Suppressor macrophage treated with lipopolysaccharide for 1 hour (primary cell): ENCODE measurements around the gene FAP.
A peak's percentile ranks its signal among the peaks of the same experiment; 100 is the strongest.

Experiments
- DNase-seq, 3 donors: peaks; one replicate each; pipeline ENCODE4 v3.0.0-alpha.2; 2020 to 2022

FAP gene

DNA sequence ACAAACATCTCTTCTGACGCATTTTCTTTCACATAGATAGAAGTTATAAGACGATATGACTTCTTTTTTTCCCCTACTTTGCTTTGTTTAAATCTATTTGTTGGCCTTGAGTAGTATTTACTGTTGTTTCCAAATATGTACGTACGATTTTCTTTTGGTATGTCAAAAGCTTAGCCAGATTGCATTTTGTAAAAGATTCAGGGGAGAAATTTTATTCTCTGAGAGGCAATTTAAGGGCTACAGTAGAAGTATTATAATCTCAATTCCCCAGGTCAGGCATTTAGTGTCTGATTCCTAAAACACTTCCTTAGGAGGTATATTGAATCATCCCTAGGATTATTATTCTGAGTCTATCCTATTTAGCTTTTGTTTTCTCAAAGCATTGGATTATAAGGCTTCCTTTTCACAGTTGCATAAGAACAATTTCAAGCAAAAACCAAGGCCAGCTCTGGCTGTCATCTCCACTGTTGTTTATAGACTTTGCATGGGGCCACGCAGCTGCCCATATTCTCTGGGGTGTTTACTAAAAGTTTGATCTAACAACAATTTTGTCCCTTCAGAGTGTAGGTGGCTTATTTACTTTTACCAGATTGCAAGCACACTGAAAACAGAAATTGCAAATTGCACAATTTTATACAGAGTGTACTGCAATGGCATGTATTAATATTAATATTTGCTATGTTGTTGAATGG, 57.6 kb downstream of the FAP start:
- no peak for DNase-seq

DNA sequence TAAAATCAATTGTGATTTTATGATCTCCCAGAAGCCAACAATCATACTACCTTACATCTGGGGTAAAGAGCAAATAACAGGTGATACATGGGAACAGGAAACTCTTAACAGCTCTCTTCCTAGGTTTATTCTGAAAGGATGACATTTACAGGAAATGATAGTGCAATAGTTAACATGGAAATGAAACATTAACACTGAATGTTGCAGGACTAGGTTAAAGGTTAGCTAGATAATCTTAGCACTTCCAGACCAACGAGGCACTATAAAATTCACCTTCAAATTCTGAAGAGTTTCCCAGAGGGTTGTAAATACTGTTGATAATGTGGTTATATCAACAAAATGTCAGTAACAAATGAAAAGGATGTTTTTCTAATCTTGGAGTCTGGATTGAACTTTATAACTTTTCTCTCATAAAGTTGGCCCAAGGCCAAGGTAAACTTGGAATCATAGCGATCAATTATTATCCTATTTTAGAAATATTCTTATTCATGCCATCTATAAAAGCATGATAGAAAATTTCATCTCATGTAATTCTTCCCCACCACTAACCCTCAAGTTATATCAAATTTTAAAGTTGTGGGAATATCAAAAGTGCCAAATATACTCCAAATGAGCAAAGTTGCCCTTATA, 58.3 kb downstream of the FAP start:
- DNase-seq: no peak

DNA sequence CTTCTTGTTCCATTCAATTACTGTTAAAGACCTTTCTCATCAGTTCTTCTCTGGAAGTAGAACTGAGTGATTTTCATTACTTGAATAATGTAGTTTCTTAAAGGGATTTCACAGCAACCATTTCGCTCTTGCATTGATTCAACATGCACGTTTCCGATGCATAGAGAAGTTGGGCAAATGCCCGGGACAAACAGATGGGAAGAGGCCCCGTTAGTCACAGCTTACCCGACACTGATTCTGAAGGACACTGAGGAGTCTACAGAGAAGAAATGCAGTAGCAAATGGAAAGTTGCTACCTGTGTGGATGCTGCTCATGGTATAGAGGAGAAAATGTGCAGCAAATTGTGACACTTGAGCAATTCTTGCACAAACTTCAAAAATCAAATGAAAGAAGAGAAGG, 58.9 kb downstream of the FAP start:
- no peak for DNase-seq

DNA sequence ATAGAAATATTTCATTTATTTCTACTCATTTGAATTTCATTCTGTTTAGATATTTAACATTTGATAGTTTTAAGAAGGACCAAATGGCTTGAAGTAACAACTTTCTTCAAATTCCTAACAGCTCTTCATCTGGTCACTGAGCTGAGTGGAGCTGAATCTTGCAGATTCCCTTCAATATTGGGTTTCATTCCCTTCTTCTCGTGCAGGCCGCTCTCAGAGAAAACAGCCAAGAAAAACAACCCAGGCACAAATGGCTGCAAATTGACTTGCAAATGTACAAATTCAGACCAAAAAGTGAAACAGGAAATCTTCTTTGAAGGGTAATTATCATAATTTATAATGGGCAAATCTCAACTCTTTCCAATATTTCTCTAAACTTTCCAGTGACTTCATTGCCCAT, 60.9 kb downstream of the FAP start:
- DNase-seq: no peak

DNA sequence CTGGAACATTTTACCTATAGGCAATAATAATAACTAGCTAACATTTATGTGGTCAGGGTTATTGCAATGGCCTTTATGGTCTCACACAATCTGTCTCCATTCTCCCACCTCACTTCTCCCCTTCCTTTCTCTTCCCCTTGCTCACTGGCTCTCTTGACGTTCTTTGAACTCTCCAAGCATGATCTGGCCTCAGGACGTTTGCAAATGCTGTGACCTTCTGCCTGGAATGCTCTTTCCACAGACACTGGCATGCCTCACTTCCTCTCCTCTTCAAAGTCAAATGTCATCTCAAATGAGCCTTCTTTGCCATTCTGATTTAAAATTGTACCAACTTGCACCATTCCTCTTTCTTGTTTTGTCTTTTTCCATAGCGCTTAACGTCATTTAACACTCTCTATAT, 65.9 kb downstream of the FAP start:
- peak in 1 of 3 donors; percentile 3 for DNase-seq

DNA sequence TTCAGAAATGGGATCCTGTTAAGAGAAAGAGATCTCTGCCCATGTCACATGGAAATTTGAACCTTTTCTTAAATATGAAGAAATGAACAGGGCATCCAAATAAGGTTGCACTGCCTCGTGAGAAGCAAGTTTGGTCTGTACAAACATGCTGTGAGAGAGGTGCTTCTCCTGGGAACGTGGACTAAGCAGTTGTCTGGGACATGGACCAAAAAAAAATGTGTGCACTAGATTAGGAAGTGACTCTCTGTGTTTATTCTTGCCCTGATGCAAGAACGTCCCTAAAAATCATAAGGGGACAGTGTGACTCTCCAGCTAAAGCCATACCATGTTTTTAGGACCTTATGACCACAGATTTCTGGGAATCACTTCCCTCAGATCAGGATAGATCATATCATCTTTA, 67.5 kb downstream of the FAP start:
- no peak for DNase-seq

DNA sequence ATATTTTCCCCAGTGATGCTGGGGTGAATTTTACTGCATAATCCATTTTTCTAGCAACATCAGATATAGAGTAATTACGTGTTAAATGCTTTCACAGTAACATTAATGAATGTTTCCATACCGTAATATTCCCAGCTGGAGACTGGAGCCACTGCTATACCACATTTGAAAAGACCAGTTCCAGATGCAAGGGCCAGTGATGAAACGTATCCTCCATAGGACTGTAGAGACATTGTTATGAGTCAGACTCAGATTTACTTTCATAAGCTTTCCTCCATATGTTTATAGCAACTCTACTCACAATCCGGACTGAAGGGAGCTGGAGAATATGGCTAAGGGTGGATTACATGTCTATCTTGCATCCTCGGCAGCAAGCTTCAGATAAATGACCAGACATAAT, 68.5 kb downstream of the FAP start:
- DNase-seq: no peak

DNA sequence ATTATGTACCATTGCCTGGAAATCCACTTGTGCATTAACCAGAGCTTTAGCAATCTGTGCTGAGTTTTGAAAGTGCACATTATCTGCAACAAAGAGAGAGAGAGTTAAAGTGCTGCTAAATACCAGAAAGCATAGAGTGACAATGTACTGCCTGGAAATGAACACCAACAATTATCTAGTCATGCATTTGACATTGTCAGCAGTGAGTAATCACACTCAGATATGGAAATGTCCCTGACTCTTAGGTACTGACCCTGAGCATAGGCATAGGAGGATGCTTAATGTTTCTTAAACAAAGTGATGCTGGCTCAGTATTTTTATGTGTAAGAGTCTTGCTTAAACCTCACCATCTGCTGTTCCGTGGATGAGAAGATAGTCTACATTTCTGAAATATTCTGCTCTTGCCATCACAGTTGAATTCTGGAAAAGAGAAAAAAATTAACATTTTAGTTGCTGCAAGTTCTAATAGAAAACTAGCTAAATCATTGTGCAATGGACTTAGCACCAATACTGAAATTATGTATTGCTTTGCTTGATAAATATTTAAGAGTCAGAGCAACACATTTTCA, 70.4 kb downstream of the FAP start:
- DNase-seq: peak in 1 of 3 donors; percentile 4

DNA sequence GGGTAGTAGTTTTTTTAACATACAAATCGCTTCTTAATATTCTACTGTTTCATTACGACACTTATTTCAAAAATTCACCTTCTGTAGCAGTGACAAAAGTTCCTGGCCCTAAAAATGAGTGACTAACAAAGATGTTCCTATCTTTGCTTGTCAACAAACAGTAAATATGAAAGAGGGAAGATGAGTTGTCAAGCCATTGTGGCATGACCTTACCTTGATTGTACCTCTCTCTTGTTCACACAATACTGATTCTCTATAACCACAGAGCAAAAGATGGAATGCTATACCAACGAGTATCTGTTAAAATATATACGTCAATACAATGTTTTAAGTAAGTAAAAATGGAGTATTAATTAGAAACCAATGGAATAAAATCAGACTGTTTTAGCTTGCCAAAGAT, 76.5 kb downstream of the FAP start:
- DNase-seq: no peak

DNA sequence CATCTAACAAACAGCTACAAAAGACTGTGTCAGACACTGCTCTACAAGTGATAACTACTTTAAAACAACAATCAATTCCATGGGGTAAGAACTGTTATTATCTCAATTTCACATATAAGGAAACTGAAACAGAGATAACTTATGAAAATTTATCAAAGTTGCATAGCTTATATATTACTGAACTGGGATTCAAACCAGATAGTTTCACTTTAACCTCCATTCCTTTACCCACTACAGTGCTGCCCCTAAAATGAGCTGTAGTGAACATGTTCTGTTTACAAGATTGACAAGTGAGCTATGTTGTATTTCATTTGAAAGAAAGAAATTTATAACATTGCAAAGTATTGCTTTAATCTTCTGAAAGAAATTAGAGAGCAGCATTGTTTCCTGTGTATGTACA, 77.1 kb downstream of the FAP start:
- no peak for DNase-seq

DNA sequence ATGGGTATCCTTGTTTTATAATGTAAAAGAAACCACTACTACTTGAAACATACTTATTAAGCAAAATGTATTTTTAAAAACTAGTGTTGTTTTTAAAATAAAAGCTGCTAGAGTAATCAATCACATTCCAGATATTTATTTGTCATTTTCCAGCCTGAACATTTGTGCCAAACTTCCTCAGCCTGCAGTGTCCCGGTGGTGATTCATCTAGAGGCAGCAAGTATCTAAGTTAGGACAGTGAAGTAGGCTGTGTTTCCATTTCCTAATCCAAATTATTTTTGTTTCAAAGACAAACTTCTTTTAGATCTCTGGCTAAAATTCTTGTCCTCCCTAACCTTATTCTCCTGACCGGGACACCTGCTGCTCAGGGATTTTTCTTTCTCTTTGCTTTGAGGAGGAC, 78.4 kb downstream of the FAP start:
- no peak for DNase-seq

DNA sequence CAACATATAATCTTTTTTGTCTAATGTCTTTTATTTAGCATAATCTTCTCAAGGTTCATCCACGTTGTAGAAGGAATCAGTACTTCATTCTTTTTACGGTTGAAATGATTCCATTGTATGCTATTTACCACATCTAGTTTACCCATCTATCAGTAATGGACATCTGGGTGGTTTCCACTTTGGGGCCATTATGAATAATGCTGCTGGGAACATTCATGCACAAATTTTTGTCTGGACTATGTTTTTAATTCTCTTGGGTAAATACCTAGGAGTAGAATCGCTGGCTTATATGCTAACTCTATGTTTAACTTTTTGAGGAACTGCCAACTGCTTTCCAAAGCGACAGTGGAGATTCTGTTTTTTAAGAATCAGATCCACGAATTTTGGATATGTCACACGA, 83.8 kb downstream of the FAP start:
- no peak for DNase-seq

DNA sequence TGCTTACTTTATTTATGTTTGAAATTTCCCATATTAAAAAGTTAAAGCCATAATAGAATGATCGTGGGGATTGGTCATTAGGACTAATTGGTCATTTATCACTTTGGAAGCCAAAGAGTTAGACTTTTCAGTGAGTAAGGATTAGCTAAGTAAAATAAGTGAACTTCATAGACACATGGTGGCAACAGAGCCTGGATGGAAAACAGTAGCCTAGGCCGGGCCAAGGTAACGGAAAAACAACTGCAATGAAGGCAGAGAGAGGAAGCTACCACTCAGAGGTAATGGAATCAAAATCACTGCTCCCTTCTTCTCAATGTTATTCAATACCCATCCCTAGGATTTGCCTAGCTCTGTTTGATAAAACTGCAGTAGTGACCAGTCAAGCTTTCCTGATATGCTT, 87.1 kb downstream of the FAP start:
- no peak for DNase-seq

DNA sequence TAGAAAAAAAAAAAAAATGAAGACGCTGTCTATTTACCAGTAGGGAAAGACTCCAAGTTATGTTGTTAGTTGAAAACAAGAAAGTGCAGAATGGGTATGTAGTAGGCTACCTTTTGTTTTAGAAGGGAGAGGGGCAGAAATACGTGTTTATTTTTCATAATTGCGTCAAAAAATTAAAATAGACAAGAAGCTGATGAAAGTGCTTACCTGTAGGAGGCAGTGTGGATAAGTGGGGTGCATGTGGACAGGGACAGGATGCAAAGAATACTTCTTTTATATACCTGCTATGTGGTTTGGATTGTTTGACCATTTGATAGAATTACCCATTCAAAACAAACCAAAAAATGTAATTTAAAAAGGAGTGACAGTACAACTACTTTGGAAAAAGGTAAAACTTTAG, 88.2 kb downstream of the FAP start:
- no peak for DNase-seq

DNA sequence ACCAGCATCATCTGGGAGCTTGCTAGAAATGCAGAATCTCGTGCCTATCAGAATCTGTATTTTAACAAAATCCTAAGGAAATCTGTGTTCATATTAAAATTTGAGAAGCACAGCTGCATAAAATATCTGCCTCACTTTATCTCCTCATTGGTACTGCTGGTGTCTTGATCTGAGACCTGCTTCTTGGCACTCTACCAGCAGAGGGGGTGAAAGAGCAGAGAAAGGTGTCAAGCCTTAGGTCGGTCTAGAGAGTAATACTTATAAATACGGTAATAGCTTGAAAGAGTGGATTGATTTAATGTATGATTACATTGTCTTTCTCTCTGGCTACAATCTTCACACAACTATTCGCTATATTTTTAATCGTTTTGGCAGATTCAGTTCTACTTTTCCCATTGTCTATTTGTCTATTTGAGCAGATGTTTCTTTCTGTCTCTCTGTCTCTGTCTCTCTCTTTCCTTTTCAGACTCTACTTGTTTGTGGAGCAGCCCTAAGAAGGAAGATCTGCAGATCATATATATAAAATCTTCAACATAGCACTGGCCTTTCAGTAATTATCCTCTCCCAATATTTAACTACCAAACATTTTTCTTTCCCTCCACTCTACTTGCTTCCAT, 89.5 kb downstream of the FAP start:
- peak; percentile 65 to 76 (median 74) for DNase-seq

DNA sequence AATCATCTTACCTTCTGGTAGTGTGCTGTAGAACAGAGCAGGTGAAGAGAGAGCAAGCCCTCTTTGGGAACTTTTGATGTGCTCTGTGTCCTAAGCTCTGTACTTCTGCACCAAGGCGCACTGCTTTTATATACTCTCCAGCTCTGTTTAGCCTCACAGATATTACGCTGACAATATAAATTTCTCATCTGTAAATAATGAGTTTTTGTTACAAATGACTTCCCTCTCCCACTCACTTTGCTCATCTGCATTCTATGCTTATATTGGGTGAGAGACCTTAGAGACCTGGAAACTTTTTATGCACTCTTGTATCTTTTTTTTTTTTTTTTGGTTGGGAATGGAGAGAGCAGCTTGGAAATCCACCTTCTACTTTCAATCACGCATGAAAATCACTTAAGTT, 91.1 kb downstream of the FAP start, which contains the start of gene GCG:
Gene GCG, minus strand, starts transcription at position 101 of the 400 bp plus-strand sequence. CDS start 3,069 bp downstream, outside the sequence.
- DNase-seq: no peak

DNA sequence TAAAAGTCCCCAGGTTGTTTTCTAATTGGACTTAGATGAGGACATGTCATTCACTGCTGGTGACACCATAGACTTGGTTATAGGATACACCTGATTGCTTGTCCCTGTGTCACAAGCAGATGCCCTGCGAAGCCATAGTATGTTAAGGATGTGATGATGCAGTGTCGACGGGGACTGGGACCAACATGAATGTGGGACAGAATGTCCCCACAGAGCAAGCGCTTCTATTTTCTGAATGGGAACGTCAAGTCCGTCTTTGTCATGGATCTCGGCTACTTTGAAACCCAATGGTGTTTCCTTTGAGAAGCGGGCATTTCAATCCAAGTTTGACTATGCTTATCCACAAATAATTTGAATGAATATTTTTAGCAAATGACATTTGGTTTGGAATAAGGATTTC, 93.3 kb downstream of the FAP start:
- no peak for DNase-seq

DNA sequence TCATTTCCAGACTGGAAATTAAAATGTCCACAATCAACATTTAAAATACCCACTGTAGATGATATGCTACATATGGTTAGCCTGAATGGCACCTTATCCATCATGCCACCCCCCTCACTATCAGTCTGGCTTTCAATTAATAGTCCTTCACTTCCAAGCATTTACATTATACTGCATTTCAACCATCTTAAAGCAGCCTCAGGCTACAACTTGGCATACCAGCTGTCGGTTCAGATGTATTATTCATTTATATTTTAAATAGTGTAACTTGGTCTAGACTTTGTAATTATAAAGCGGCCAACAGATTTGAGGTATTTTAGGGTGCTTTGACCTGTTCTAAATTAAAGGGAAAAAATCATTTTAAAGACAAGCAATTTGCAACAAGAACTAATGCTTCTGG, 93.8 kb downstream of the FAP start:
- DNase-seq: no peak

DNA sequence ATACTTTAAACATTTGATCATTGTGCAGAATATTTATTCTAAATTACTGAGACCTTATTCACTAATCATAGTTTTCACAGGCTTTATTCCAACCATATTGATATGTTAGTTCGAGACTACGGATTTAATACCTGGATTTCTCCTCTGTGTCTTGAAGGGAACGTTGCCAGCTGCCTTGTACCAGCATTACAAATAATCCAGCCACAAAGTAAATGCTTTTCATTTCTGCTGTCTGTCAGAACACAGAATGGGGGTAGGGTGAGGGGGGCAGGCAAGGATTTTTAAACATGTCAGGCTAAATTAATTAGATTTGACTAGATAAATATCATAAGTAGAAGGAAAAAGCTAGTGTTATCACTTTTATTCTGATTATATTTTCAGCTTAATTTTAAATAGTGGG, 94.3 kb downstream of the FAP start:
- no peak for DNase-seq

DNA sequence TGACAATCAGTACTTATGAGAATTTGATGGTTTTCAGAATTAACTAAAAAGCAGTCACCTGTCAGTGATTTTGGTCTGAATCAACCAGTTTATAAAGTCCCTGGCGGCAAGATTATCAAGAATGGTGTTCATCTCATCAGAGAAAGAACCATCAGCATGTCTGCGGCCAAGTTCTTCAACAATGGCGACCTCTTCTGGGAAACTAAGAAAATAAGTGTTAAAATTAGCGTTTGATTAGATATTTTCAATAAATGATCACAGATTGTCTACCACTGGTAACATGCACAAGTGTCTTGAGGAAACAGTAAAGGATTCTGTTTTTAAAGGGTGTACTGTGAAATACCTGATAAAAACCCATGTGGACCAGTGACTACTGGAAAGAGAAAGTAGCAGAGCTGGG, 99.3 kb downstream of the FAP start:
- no peak for DNase-seq

DNA sequence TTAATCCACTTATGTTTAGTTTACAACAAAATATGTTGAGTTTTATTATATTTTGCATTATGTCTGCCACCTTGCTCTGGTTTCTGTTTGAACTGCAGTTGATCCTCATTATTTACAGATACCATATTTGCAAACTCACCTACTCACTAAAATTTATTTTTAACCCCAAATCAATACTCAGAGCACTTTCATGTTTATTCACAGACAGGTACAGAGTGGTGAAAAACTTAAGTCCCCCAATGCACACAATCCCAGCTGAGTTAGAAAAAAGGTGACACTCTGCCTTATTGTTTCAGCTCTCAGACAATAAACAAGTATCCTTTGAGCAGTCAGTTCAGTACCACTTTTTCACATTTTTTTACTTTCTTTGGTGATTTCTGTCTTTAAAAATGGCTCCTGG, 104.9 kb downstream of the FAP start:
- DNase-seq: no peak

DNA sequence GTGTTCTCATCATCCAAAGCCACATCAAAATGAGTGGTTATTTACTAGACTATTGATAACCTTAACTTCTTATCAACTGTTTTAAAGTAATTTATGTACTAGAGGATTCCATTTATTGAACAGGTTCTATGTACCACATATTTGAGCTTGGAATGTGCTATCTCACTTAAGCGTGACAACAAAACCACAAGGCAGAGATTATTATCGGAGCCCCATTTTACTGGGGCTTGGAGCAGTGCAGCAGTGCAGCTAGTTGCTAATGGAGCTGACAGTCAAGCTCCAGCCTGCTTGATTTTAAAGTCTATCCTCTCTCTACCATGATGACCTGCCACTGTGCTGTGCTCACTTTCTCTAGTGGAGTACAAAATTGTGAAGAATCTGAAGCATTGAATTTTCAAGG, 115.8 kb downstream of the FAP start:
- no peak for DNase-seq

DNA sequence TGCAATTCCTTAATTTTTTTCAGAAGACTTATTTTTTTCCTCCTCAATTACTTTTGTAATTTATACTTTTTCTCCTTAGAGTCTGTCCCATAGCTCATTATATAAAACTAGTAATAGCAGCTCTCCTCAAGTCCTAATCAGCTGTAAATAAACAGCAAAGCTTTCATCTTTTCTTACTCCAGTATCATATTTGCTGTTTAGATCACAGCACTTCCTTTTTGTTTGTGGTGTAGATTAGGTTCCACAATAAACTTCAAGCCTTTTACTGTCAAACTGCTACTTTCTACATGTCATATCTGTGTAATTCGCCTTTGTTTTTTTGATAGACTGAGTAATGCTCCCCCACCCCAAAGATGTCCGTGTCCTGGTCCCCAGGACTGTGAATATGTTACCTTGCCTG, 116.7 kb downstream of the FAP start:
- DNase-seq: no peak

DNA sequence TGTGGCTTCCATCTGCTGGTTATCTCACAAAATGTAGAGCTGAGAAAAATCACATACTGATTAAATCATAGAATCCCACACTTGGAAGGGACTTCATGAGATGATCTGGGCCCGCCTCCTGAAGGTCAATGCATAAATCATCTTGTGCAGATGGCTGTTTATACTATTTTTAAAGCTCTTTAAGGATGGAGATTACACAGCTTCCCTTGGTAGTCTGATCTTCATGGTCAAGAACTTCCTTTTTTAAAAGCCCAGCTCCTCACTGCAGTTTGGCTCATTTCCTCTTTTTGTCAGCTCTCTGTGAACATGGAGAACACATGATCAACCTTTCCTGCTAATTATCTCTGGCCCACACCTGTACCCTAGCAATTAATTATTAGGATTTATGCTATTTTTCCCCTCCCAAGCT, 117.1 kb downstream of the FAP start:
- DNase-seq: peak; percentile 62 to 78 (median 77)
